ENCODE results near the gene ADM. TPM values are rescaled to one million over a fixed set of nuclear protein-coding genes. Genes with fewer than 3 reads are reported as not detected.

ADM gene
- total RNA-seq, 1 experiment from 2014 or later, result 106 TPM

DNA sequence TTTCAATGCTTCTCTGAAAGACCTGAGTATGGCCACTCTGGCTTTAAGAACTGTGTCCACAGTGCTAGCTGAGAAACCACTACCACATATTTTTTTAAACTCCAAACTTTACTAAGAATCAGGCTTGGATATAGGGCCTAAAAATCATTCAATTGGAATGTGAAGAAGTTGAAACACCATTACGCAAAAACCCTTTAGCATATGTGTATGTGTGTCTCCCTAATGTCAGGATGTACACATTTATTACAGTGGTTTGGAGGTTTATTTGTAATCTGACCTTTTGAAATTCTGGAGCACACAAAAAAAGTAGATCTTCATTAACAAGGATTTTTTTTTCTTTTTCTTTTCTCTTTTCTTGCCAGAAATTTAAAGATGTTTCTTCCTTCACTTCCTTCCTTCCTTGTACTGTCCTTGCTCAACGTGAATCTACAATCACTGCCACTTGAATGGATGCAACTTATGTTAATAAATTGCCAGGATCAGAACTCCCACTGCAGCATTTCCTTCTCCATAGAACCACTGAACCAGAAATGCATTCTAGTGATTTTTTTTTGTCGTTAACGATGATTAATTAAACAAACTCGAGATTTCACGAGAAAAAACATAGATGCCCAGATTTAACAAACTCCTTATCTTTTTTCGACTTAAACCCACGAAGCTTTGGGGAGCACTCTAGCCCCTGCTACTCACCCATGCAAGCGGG, 3.1 kb upstream of the ADM start:
- Histone ChIP-seq H3K27me3 (ENCODE audit: control insufficient read depth, insufficient read depth, low read length) (peaks cover 38% of the 10 kb centered on the region; the same call in 1 of the 2 replicates), H3K4me3 (ENCODE audit: insufficient read depth, low read depth, low read length) (peak overlapping the region; percentile 83), H3K36me3 (replicated peaks; ENCODE audit: control insufficient read depth, insufficient read depth, low read length) (peaks cover 1% of the 10 kb centered on the region; the same call in 1 of the 2 replicates)
- no peak for DNase-seq

DNA sequence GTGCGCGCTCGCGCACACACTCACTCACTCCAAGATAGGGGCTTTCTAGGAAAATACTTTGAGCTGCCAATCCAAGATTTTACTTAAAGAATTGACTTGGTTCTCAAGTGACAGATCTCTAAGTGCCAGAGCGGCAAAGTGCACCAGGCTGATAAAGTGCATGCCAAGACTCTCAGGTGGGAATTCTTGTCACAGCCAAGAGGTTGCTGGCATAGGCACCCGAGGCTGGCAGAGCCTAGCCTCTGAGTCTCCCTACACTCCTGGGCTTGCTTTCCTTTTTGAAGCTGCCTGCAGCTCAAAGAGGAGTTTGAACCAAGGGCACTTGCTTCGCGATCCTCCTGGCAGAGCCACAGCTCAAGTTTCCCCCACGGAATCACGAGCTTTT, 2.5 kb upstream of the ADM start:
- Histone ChIP-seq H3K36me3 (replicated peaks; ENCODE audit: control insufficient read depth, insufficient read depth, low read length) (peaks cover 1% of the 10 kb centered on the region; the same call in 1 of the 2 replicates), H3K27me3 (ENCODE audit: control insufficient read depth, insufficient read depth, low read length) (peaks cover 39% of the 10 kb centered on the region; the same call in 1 of the 2 replicates), H3K4me3 (ENCODE audit: insufficient read depth, low read depth, low read length) (peak overlapping the region; percentile 83)
- peak; percentile 43 for DNase-seq

DNA sequence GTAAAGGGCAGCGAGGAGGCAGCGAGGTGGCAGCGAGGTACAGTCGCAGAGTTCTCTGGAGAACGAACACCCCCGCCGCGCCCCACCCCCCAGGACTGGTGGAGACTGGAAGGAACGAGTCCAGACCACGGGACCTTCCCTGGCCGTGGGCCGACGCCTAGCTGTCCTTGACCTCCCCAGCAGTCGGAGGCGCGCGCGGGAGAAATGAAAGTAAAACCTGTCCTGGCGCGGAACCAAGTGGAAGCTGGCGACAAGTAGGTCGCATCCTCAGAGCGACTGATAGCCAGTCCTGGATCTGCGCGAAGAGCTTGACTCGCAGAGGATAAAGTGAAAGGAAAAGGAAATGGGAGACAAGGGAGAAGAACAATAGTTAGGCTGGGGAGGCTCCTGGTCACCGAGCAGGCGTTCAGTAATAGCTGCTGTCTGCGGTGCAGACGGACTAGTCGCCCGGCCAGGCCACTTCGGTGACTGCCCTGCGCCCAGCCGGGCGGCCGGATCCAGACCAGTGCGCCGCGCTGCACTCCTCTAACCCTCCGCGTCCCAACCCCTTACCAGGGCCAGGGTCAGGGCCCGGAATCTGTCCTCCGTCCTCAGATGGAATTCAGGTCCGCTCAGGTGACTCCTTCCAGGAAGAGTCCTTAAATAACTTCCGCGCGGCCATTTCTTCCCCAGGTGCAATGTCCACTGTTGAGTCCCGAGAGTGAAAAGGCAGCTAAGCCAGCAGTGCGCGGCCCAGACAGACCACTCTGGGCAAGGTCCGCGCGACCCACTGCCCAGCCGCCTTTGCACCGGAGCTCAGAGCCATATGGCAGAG, 1.9 kb upstream of the ADM start:
- H3K36me3 ChIP-seq (replicated peaks; ENCODE audit: control insufficient read depth, insufficient read depth, low read length), result peaks cover 1% of the 10 kb centered on the region; the same call in 1 of the 2 replicates
- peak; percentile 76 for DNase-seq
- peaks cover 39% of the 10 kb centered on the region; the same call in 1 of the 2 replicates for H3K27me3 ChIP-seq (ENCODE audit: control insufficient read depth, insufficient read depth, low read length)
- peak overlapping the region; percentile 83 for H3K4me3 ChIP-seq (ENCODE audit: insufficient read depth, low read depth, low read length)

DNA sequence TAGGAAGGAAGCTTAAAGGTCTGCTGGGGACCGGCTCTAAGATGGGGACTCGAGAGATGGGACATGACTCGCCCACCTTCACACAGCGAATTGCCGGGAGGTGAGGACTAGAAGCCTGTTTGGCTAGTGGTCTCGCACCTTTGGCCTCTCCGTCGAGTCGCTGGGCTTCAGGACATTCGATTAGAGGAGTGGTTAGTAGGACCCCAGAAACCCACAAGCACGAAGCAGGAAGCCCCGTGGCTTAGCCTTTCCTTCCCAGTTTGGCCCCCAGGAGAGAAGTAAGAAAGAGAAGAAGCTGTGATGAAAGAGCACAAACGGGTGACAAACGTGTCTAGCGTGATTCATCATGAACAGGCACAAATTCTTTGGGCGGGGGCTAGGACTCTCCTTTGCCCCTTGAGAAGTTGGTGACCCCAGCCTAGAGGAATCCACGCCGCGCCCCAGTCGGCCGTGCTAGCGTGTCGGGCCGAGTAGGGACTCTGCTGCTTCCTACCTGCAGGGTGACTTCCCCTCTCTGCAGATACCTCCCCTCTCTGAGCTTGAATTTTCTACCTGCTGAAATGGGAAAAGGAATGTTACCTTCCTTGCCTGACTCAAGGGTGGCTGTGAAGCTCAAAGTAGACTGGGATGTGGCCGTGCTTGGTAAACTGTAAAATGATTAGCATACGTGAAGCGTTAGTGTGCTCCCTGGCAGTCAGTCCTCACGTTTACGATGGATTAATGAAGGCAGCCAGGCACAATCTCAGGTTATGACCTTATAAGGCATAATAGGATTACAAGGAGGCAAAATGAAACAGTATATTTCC, 1.1 kb upstream of the ADM start:
- Histone ChIP-seq H3K4me3 (ENCODE audit: insufficient read depth, low read depth, low read length) (peak overlapping the region; percentile 83), H3K36me3 (replicated peaks; ENCODE audit: control insufficient read depth, insufficient read depth, low read length) (peaks cover 1% of the 10 kb centered on the region; the same call in 1 of the 2 replicates), H3K27me3 (ENCODE audit: control insufficient read depth, insufficient read depth, low read length) (peaks cover 39% of the 10 kb centered on the region; the same call in 1 of the 2 replicates)
- peak; percentile 79 for DNase-seq

DNA sequence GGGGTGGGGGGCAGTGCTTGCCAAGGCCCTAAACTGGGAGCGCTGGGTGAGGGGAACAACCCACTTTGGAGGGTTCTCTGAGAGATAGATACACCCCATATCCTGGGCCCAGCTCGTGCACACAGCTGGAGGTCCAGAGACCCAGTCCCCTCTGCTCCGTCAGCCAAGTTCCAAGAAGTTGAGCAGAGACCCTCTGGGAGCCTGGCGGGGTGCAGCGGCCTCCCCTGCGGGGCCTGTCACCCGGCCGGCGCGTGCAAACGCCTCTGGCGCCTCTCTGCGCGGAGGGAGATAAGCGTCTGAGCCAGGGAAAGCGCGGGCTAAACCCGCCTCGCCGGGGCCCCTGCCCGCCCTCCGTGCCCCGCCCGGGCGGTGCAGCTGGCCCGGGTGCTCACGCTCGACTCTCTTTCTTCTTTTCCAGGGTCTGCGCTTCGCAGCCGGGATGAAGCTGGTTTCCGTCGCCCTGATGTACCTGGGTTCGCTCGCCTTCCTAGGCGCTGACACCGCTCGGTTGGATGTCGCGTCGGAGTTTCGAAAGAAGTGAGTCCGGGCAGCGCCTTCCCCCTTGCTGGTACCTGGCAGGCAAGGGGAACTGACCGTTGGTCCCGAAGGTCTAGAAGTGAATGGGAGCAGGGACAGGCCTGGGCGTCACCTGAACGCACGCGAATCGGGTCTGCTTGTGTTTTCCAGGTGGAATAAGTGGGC, 540 bp downstream of the ADM start:
- peak; percentile 69 for DNase-seq
- Histone ChIP-seq H3K4me3 (ENCODE audit: insufficient read depth, low read depth, low read length) (peak overlapping the region; percentile 83), H3K36me3 (replicated peaks; ENCODE audit: control insufficient read depth, insufficient read depth, low read length) (peaks cover 1% of the 10 kb centered on the region; the same call in 1 of the 2 replicates), H3K27me3 (ENCODE audit: control insufficient read depth, insufficient read depth, low read length) (peaks cover 39% of the 10 kb centered on the region; the same call in 1 of the 2 replicates)

DNA sequence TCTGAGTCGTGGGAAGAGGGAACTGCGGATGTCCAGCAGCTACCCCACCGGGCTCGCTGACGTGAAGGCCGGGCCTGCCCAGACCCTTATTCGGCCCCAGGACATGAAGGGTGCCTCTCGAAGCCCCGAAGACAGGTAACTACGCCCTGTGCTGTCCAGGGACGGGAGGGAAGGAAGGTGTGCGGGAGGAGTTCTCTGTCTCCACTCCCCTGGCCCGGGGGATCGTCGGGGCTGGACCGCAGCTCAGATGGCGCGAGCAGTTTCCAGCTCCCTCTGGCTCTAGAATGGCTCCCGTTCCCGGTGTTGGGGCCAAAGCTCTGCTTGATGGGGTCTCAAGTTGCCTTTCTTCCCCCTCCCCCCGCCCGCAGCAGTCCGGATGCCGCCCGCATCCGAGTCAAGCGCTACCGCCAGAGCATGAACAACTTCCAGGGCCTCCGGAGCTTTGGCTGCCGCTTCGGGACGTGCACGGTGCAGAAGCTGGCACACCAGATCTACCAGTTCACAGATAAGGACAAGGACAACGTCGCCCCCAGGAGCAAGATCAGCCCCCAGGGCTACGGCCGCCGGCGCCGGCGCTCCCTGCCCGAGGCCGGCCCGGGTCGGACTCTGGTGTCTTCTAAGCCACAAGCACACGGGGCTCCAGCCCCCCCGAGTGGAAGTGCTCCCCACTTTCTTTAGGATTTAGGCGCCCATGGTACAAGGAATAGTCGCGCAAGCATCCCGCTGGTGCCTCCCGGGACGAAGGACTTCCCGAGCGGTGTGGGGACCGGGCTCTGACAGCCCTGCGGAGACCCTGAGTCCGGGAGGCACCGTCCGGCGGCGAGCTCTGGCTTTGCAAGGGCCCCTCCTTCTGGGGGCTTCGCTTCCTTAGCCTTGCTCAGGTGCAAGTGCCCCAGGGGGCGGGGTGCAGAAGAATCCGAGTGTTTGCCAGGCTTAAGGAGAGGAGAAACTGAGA, 1.4 kb downstream of the ADM start:
- Histone ChIP-seq H3K36me3 (replicated peaks; ENCODE audit: control insufficient read depth, insufficient read depth, low read length) (peaks cover 1% of the 10 kb centered on the region; the same call in 1 of the 2 replicates), H3K4me3 (ENCODE audit: insufficient read depth, low read depth, low read length) (peak overlapping the region; percentile 83), H3K27me3 (ENCODE audit: control insufficient read depth, insufficient read depth, low read length) (peaks cover 38% of the 10 kb centered on the region; the same call in 1 of the 2 replicates)
- DNase-seq, result peak; percentile 77

DNA sequence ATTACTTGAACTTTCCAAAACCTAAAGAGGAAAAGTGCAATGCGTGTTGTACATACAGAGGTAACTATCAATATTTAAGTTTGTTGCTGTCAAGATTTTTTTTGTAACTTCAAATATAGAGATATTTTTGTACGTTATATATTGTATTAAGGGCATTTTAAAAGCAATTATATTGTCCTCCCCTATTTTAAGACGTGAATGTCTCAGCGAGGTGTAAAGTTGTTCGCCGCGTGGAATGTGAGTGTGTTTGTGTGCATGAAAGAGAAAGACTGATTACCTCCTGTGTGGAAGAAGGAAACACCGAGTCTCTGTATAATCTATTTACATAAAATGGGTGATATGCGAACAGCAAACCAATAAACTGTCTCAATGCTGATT, 2.1 kb downstream of the ADM start:
- H3K36me3 ChIP-seq (replicated peaks; ENCODE audit: control insufficient read depth, insufficient read depth, low read length), result peaks cover 1% of the 10 kb centered on the region; the same call in 1 of the 2 replicates
- no peak for DNase-seq
- H3K4me3 ChIP-seq (ENCODE audit: insufficient read depth, low read depth, low read length), result peak overlapping the region; percentile 83
- peaks cover 31% of the 10 kb centered on the region; the same call in 1 of the 2 replicates for H3K27me3 ChIP-seq (ENCODE audit: control insufficient read depth, insufficient read depth, low read length)

DNA sequence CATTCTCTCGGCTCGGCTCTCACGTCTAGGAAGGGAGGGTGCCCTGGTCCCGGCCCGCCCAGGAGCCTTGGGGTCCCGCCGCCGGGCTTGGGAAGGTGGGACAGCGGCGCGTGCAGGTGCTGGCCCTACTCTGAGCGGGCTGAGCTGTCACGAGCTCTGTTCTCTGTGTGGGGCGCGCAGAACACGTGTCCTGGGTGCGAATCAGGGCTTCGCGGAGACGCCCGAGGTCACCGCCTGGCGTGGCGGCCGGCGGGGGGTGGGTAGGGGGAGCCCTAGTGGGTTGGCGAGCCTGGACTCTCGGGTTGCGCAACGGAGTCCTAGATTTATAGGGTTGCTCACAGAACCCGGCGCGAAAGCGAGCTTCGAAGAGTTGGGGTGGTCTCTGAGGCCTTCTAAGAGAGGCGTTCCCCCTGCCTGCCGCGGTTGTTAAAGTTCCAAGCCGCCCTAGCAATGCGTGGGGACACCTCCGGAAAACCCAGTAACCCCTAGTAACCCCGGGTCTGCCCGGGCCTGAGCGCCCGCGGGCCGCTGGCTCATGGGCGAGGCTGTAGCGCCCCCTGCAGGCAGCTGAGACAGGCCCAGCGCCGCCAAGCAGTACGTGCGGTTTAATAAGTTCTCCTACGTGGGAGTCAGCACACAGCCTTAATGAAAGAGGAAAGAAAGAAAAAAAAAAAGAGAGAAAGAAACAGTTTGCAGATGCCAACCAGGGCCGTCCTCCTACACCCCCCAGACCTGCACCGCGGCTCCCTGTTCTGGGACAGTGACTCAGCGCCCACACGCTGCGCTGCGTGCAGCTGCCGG, 2.7 kb downstream of the ADM start:
- DNase-seq, result peak; percentile 94
- peaks cover 25% of the 10 kb centered on the region; the same call in 1 of the 2 replicates for H3K27me3 ChIP-seq (ENCODE audit: control insufficient read depth, insufficient read depth, low read length)
- peak overlapping the region; percentile 83 for H3K4me3 ChIP-seq (ENCODE audit: insufficient read depth, low read depth, low read length)
- peaks cover 1% of the 10 kb centered on the region; the same call in 1 of the 2 replicates for H3K36me3 ChIP-seq (replicated peaks; ENCODE audit: control insufficient read depth, insufficient read depth, low read length)

DNA sequence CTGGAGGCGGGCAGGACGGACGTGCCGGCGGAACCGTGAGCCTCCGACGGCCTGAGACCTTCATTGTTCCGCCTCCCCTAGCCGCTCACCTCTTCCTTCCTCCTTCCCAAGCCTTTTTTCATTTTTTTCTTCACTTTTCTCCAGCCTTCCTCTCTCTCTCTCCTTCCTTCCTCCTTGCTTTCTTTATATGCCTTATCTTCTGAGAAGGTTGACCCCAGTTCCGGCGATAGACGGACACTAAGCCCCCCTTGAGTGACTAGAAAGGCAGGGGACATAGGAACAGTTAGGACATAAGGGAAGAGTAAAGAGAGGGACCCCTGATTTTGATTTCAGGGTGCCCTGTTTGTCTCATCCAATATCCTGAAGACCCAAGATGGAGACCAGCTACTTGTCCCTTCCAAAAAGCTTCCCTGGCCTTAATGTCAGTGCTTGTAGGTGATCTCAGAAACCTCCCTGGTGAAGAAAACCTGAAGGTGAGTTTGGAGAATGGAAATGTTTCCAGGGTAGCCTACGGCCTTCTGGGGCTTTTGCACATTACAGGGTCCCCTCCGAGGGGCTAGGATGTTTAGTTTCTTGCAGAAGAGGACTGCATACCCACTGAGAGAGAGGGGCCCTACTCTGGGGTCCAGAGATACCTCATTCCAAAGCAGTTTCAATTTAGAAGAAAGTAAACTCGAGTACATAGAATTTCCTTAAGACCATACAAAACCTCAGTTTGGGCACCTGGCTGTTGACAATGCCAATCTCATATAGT, 3.5 kb downstream of the ADM start:
- DNase-seq, result no peak
- H3K4me3 ChIP-seq (ENCODE audit: insufficient read depth, low read depth, low read length), result peak overlapping the region; percentile 83
- peaks cover 22% of the 10 kb centered on the region; the same call in 1 of the 2 replicates for H3K27me3 ChIP-seq (ENCODE audit: control insufficient read depth, insufficient read depth, low read length)
- peaks cover 1% of the 10 kb centered on the region; the same call in 1 of the 2 replicates for H3K36me3 ChIP-seq (replicated peaks; ENCODE audit: control insufficient read depth, insufficient read depth, low read length)

DNA sequence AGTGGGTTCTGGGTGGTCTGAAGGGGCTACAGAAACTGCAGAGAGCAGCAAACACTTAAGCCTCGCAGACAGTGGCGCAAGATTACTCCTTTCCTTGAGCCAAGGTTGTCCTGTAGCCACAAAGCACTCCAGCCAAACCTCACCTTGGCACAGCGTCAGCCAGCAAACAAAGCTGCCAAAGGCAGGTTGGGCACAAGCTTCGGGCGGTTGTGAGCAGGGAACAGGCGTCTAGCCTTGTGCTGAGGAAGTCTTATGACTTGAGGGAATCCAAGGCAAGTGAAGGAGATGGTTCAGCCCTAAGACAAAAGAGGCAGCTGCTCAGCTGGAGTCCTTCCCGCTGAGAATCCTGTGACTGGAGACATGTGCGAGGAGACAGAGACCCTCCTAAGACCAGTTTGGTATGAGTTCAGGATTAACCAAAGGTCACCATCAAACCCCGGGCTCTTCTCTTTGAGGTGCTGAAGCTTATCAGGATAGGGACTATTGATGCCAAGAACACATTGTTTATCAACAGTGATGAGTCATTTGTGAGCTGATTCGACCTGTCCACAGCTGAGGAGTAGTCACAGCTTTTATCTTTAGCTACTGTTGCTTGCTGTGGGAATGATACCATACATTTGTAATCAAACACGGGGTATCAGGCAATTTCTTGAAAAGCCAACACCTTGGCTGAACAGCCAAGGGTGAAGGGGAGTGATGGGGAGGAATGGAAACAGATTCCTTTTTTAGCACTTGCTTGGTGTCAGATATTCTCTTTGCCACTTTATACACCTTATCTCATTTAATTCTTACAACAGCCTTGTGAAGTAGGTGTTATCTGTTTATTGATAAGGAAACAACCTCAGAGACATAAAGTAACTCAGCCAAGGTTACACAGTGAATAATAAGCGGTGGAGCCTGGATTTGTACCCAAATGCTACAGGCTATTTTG, 4.6 kb downstream of the ADM start:
- peaks cover 1% of the 10 kb centered on the region; the same call in 1 of the 2 replicates for H3K36me3 ChIP-seq (replicated peaks; ENCODE audit: control insufficient read depth, insufficient read depth, low read length)
- H3K4me3 ChIP-seq (ENCODE audit: insufficient read depth, low read depth, low read length), result no peak overlapping the region
- peaks cover 17% of the 10 kb centered on the region; the same call in 1 of the 2 replicates for H3K27me3 ChIP-seq (ENCODE audit: control insufficient read depth, insufficient read depth, low read length)
- DNase-seq, result no peak
